Measurements from ENCODE around the gene HIC1. TPM values are rescaled to one million over a fixed set of nuclear protein-coding genes. Genes with fewer than 3 reads are reported as not detected.

The HIC1 gene
- polyA plus RNA-seq, 4 donors, result 15.3 to 30.0 (median 21.2) TPM

DNA sequence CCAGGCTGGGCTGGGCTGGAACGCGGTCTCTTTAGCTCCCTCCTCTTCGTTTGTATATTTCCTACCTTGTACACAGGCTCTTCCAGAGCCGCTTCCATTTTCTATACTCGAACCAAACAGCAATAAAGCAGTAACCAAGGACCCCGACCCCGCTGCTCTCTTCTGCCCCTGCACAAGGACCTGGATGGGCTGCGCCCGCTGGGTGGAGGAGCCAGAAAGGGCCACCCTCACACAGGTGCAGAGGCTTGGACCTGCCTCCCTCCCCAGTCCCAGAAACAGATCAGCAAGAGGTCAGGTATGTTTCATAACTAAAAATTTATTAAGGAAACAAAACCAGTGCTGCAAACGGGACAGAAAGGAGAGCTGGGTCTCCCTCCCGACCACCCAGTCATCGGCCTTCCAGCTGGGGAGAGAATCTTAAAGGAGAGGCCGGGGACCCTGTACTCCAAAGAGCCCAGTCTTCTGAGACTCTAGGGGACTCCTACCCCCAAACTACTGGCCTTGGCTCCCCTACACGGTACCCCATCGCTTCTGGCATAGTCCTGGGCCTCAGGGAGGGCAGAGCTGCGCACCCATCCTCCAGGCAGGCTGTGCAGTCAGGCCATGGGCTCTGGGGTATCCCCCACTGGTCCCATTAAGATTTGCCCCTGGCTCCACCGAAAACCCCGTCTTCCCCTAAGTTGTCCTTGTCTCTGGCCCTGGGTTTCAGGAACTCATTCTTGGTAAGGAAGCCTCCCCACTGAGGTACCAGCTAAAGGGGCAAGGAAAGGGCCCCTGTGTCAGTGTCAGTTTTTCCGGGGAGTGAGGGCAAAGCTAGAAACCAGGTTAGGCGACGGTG lies 4.9 kb downstream of the HIC1 start:
- no peak for DNase-seq (ENCODE audit: low read depth in 4 of 4, low spot score in 3 of 4)

DNA sequence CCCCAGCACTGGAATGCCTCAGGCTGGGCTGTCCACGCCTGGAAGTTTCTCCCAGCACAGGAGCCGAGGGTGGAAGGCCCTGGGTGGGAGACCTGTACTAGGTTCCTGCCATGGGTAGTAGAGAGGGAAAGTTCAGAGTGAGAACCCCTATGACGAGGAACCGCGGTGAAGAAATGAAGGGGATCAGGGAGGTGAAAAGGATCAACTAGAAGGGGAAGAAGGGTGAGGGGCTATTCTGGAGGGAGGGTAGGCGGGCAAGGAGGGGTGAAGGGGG lies 5.4 kb downstream of the HIC1 start:
- DNase-seq (ENCODE audit: low read depth in 4 of 4, low spot score in 3 of 4), result no peak

DNA sequence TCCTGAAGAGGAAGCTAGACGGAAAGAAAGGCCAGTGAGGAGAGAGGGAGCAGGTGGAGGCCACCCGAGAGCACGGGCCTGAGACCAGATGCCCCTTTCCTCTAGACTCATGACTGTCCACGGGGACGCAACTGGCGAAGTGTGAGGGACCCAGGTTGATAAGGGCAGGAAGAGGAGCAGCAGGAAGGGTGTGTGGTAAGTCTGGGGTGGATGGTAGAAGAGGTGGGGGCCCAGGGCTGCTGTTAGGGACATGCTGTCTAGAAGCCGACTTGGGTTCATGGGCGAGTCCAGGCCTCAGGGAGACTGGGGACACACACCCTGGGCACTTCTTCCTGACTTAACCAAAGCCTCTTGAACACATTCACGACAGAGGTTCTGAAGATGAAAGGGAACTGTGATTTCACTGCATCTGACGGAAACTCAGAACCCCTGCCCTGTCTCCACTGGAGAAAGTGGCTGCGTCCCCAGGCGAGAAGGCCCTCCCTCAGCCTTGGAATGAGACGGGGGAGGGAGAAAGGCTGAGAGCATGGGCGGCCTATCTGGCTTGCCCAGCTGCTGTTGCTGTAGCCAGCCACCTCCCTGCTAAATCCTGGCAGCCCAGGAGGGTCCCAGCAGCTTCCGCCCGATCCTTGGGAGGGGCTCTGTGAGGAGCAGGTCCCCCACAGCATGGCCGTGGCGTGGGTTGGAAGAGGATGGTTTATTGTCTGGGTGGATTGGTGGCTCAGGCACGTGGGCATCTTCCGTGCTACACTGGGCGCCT lies 6.0 kb downstream of the HIC1 start:
- DNase-seq (ENCODE audit: low read depth in 4 of 4, low spot score in 3 of 4), result no peak

DNA sequence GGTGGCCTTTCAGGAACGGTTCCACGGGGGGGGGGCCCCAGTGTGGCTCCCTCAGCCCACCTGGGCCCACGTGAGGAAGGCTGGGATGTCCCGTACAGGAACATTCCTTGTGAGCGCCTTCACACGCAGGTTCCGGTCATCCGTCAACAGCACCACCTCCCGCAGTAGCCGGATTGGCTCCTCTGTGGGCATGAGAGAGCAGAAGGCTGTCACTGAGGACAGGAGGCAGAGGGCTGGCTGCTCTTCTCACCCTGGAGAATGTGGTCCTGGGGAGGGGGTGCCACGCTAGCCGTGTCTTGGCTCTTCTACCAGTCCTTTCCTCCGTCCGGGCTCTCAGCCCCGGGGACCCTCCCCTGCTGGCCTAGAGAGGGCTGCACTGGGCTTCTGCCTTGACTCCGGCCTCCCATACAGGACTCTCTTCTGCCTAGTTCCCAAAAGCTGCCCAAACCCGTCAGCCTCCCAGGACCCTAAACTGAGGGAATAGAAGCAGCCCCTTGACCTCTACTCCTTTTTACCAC lies 6.6 kb downstream of the HIC1 start:
- DNase-seq (ENCODE audit: low read depth in 4 of 4, low spot score in 3 of 4), result no peak

DNA sequence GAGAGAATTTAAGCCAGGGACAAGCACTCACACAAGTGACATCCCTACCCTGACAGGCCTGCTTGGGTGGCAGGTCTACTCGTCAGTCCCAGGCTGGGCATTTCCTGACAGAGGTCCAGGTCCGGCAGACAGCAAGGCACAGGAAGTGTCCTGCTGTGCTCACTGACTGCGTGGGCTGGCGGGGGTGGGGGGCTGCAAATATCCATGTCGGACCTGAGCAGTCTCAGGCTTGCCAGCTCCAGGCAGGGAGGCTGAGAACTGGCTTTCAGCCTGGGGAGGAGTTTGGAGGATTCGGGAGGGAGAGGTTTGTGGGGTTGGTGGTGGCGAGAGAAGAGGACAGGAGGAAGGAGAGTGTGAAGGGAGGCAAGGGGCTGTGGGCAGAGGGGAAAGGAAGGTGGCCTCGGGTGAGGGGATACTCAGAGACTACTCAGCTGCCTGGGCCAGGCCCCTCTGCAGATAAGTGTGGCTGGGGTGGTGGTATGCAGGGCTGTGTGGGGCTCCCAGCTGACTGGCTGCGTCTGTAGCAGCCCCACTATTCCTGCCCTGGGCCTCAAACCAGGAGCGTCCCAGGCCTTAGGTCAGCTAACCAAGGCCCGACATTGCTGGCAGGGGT lies 7.8 kb downstream of the HIC1 start:
- DNase-seq (ENCODE audit: low read depth in 4 of 4, low spot score in 3 of 4), result no peak

DNA sequence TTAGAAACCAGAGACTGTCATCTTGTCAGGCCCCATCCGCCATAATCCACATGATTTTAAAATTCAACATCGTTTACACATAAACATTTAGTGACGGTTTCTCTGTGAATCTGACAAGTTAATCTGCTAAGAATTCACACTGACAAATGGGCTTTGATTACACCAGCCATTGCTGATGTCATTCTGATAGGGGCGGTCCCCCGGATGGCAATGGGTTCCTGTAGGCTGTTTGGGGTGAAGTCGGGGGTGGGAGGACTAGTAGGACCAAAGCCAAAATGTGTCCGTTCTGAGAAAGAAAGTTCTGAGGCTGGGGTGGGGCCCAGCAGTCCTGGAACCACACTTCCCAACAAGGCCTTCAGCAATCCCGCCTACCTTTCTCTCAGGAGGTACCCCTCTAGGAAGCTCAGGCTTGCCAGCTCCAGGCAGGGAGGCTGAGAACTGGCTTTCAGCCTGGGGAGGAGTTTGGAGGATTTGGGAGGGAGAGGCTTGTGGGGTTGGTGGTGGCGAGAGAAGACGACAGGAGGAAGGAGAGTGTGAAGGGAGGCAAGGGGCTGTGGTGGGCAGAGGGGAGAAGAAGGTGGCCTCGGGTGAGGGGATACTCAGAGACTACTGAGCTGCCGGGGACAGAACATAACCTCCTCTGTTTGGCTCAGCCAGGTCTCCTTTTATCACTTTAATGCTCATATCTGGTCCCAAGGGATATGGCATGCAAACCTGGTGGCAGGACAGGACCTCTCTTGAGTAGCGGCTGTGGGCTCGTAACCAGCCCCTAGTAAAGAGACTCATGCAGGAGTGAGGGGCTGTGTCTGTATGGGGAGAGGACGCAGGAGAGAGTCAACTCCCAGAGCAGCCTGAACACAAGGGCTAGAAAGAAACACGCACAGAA lies 8.6 kb downstream of the HIC1 start:
- DNase-seq (ENCODE audit: low read depth in 4 of 4, low spot score in 3 of 4), result no peak

DNA sequence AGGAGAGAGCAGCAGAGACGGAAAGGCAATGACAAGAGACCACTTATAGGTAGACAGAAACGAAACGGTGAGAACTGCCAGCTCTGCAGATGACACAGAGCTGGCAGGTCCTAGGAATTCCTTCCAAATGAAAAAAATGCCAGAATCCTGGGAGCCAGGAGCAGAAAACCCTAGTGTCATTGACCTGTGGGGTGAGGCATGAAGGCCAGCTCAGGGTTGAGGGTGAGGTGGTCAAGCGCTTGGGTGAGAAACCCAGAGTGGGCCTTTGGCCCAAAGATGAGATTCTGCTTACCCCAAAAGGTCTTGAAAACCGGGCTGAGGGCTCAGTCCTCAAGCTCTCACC lies 9.2 kb downstream of the HIC1 start:
- DNase-seq (ENCODE audit: low read depth in 4 of 4, low spot score in 3 of 4), result no peak

DNA sequence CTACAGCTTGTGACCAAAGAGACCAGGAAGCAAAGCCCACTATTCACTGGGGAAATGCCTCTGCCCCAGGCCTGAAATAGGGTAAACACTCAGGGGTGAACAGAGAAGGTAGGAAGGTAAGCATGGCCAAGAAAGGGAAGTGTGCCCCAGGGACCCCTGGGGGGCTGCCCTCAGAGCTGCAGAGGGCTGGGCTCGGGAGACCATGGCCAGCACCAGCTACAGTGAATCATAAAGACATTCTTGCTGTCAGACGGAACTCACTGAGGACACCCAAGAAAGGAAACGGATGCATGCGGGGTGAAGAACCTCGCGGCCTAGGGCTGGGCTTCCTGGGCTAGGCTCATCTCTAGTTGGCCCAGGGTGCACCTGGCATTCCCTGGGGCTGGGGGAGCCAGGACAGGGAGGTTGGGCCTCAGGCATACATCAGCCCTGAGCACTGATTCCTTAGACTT lies 9.6 kb downstream of the HIC1 start:
- no peak for DNase-seq (ENCODE audit: low read depth in 4 of 4, low spot score in 3 of 4)

DNA sequence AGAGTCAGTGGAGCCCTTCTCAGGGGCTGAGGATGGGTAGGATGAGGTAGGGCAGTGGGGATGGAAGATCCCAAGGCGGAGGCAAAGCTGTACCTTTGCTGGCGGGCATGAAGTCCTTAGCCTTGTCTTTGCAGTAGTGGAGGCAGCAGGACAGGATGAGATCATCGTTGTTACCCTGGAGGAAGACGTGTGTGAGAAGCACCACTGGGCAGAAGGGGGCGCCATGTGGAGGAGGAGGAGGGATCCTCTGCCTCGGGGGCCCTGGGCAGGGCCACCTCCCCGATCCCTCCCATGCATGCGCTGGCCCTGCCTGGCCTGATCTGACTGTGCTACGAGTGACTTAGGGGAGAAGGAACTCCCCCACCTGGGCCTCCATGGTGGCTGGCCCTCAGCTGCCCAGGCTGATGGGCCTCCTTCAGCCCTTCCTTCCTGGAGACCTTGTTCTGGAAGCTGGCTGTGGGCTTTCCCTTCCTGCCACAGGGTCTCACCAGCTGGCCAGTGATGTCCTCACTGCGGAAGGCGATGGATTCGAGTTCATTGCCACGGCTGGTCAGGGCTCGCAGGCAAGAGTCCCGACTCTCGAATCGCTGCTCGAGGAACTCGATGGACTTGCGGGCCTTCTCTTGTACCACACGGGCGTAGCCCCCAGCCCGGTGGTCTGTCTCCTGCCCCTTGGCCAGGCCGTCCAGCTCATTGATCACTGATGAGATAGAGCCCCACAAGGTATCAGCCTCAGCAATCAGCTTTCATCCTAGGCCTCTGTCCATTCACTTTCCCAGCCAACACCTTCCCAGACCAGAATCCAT lies 10.3 kb downstream of the HIC1 start:
- DNase-seq (ENCODE audit: low read depth in 4 of 4, low spot score in 3 of 4), result no peak

DNA sequence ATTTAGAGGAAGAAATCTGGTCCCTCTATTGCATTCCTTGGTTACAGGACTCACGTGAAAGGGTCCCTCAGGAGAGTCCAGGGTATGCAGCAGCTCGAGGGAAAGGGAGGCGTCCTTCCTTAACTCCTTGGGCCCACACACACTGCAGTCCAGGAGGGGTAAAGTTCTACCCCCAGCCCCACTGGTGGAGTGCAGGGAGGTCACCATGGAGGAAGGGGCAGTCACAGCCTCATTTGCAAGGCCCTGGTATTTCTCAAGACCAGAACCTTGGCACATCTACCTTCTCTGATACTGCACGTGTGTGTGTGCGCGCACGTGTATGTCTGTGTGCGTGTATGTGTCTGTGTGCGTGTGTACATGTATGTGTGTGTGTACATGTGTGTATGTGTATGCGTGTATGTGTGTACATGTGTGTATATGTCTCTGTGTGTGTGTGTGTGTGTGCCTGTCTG lies 11.1 kb downstream of the HIC1 start:
- DNase-seq (ENCODE audit: low read depth in 4 of 4, low spot score in 3 of 4), result no peak

DNA sequence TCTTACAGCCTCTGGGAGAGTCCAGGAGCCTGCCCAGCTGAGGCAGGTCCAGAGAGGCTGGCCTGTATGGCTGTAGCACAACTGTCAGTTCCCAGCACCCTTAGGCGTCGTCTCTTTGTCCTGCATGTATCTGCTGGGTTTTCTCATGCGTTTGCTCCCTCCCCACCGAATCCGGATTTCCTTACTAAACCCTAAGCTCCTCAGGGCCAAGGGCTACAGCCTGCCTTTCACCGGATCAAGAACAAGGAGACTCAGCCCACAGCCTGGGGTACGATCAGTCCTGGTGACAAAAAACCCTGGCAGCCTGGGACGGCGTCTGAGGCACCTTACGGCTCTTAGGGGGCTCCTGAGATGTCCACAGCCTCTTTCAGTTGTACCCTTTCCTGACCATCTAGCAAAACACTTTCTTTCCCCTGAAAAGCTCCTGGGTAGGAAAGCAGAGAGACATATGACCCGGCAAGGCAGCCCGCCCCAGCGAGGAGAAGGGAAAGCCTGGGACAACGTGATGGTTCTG lies 12.2 kb downstream of the HIC1 start:
- DNase-seq (ENCODE audit: low read depth in 4 of 4, low spot score in 3 of 4), result no peak

DNA sequence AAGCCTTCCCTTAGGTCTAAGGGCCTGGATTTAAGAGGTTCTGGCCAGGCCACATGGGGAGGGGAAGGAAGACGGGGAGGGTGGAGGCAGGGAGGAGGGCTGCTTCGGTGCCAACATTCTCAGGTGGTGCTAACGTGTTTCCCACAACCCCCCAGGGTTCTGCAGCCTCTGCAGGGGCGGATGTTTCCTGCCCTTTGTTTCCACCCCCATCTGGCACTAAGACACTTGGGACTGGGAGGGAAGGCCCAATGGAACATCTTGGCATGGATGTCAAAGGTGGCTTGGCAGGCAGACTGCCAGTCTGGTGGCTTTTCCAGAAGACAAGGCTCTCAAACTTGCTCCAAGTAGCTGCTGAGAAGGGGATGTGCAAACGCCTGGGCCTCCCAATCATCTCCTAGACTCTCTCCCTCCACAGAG lies 12.7 kb downstream of the HIC1 start:
- DNase-seq (ENCODE audit: low read depth in 4 of 4, low spot score in 3 of 4), result no peak

DNA sequence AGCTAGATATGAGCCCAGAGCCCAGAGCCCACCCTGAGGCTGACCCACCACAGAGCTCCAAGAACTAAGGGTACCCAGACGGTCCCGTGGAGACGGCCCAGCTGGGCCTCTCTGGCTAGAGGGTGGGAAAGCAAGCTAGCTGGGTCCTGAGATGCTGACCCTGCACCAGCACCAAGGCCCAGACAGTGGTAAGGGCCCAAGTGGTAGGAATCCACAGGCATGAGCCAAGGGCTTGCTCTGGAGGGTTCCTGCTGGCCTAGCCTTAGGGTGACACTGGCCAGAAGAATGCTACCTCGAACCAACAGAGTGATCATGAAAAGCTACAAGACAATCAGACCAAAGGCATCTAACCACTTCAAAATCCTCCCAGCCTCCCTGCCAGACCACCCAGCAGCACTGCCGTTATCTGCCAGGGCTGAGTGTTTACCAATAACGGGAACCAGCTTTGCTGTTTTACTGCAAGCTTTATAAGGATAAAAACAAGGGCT lies 13.2 kb downstream of the HIC1 start:
- no peak for DNase-seq (ENCODE audit: low read depth in 4 of 4, low spot score in 3 of 4)

DNA sequence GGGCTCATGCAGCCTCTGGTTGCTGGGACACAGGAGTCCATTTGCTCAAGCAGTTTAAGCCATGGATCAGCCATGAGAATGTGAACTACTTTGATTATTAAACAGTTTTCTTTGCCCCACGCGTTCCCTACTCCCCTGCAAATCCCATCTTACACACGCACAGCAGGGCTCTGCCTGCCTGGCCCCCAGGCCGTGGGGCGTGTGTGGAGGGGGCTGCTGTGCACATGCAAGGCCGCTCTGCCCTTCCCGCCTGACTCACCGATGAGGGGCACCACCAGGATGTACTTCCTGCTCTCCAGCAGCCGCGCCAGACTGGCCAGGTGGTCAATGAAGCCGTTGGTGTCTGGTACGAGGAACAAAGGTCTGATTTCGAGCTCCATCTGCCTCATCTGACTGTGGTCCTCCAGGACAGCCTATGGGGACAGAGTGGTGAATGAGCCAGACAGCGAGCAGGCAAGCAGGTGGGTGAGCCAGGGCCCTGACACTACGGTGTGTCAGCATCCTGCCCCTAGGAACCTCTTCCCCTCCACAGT lies 13.7 kb downstream of the HIC1 start:
- DNase-seq (ENCODE audit: low read depth in 4 of 4, low spot score in 3 of 4), result no peak

DNA sequence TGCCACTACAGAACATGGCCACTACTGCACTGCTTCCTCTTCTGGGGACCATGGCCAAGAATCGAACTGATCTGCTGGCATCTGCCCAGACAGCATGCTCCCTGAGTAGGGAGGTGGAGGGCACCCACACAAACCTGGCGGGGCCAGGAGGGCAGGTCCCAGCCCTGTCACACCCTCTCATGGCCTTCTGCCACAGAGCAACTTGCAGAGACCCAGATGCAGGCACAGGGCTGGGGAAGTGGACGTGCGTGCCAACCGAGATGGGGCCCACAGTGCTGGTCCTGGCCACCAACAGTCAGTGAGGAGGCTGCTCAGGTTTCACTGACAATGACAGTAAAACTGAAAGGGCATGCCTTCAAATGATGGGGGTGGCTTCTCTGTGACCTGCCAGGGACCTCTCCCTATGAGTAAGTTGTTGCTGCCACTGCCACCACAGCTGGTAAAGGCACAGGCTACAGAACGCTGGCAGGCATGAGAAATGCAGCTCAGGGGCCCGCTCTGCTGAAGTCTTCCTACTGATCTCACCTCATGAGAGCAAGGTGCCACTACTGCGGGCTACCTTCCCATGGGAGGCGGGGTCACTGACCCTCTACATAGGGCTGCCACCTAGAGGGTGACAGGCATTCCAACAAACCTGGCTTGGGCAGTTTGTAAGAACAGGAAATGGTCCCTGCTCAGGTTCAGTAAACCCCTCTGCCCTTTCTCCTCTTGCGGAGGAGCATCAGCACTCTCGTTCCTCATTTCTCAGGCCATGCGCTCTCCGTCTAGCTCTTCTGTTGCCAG lies 15.5 kb downstream of the HIC1 start:
- no peak for DNase-seq (ENCODE audit: low read depth in 4 of 4, low spot score in 3 of 4)

DNA sequence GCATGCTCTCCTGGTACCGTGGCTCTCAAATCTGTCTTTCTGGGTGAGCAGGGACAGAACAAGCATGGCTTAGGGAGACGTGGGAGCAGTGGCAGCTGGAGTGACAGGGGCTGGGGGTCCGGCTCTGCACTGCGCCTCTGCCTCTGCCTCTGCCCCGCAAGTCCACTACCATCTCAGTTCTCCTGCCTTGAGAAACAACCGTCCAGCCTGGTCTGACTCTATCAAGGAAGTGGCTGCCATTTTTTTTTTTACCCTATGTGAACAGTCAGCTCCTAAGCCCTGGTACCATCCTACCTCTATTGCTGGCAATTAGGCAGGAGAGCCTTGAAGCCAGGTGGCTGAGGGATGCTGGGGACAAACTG lies 16.1 kb downstream of the HIC1 start:
- no peak for DNase-seq (ENCODE audit: low read depth in 4 of 4, low spot score in 3 of 4)

DNA sequence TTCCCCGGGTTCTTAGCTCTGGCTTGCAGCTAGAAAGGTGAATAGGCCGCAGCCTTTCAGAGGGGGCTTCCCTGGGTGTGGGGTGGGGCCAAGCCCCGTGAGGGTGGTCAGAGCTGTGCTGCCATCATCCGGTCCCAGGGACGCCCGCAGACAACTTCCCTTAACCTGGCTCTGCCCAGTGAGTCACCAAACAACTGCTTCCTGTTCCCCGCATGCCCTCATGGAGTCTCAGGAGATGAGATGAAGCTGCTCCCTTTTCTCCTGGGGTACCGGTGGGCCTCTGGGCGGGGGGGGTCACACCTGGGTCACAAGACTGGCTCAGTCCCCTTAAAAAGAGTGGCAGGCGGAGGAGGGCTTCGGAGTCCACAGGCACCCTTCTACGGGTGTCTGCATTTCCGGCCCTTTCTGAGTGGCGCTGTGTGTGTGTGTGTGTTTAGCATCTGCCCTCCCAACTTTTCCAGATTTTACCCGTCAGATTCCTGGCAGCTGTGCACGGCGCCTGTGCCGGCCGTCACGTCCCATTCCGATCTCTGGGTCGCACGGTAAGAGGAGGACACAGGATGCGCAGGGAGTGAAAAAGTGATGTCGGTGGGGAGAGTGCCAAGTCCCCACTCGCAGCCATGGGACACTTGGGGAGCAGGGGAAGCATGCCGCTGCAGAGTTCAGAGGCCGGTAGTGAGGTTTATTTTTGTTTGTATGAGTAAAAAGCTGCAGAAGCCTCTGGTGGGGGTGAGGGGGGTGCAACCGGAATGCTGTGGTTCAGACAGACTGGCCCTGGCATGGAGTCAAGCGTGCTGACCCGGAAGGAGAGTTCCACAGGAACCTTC lies 16.8 kb downstream of the HIC1 start:
- no peak for DNase-seq (ENCODE audit: low read depth in 4 of 4, low spot score in 3 of 4)

DNA sequence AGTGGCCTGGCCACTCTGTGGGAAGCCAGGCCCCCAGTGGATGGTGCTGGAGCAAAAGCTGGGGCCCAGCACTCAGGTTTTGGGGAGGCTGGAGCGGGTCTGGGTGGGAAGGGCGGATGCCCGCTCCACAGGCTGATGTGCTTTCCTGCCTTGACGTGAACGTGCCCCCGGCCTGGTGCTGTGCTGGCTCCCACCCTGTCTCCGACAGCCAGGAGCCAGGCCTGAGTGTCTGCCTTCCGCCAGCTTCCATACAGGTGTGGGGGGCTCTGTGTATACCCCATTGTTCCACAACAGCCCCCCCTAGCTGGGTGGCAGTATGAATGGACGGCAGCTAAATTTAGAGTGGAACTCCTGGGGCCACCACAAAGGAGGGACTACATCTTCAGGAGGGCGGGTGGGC lies 20.0 kb downstream of the HIC1 start:
- no peak for DNase-seq (ENCODE audit: low read depth in 4 of 4, low spot score in 3 of 4)
